CD4-positive, alpha-beta T cell treated with Interferon alpha-2 for 1 hour (primary cell): ENCODE data around the gene CACNA1H.
"Not testable (repeated sequence)": the region's sequence is repeated elsewhere in the genome, so short reads cannot be mapped to it uniquely, and the experiment has no call there.

ENCODE experiments used
- DNase-seq, 2 donors: peaks; one replicate each; pipeline ENCODE4 v3.0.0-alpha.2; 2020 to 2022

CACNA1H gene

GRCh38 chr16:1230471-1231212 is 77.7 kb downstream of the CACNA1H start:
- not testable (repeated sequence) for DNase-seq

GRCh38 chr16:1231301-1231700 is 78.4 kb downstream of the CACNA1H start:
- DNase-seq: not testable (repeated sequence)

DNA sequence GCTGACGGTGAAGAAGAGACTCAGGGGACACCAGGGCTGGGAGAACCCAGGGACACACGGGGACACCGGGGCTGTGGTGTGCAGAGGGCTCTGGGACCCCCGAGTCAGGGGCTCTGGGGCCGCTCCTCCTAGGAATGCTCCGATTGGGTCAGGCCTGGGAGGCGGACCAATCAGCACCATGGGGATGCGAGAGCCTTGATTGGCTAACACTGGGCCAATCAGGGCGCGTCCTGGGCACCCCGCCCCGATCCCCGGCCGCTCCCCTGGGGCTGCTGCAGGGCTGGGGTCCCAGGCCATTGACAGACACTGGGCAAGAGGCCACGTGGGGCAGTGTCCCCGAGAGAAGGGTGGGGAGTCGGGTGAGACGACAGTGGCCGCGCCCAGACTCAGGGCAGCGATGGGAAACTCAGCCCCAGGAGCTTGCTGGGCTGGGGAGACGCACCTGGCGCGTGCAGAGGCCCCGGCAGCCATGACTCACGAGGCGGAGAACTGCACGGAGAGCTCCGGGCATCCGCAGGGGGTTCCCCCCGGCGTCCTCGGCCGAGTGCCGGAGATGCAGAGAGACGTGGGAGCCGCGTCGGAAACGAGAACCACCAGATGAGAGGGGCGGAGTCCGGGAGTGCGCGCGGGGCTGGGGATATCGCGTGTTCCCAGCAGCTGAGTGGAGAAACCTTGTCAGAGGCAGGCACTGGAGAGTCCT is 79.3 kb downstream of the CACNA1H start:
- DNase-seq: not testable (repeated sequence)

GRCh38 chr16:1236659-1237058 is 83.8 kb downstream of the CACNA1H start:
- DNase-seq: not testable (repeated sequence)

GRCh38 chr16:1237990-1238389 is 85.1 kb downstream of the CACNA1H start:
- DNase-seq: no peak

- DNase-seq: not testable (repeated sequence)
Measured at GRCh38 chr16:1238909-1239308, 86.0 kb downstream of the CACNA1H start.

- not testable (repeated sequence) for DNase-seq
Measured at GRCh38 chr16:1239575-1239974, 86.7 kb downstream of the CACNA1H start.

DNA sequence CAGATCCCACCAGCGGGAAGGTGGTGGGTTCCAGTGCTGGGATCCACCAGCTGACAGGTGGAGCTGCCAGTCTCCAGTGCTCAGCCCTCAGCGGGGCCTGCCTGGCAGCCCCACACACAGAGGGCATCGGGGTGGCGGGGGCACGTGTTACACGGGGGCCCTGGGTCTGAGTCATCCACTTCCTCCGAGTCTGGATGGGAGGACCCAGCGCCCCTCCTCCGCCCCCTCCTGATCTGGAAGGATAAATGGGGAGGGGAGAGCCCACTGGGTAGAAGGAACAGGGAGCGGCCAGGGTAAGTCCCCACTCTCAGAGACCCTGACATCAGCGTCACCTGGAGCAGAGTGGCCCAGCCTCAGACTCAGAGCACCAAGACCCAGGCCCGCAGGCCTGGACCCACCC is 87.5 kb downstream of the CACNA1H start, which contains the start of gene TPSAB1:
Gene TPSAB1, plus strand, starts transcription at position 270 of the 400 bp plus-strand sequence. CDS start 234 bp downstream, outside the sequence.
- DNase-seq: not testable (repeated sequence)

GRCh38 chr16:1241081-1241480 is 88.2 kb downstream of the CACNA1H start:
- DNase-seq: not testable (repeated sequence)

GRCh38 chr16:1243363-1243762 is 90.5 kb downstream of the CACNA1H start:
- not testable (repeated sequence) for DNase-seq

- DNase-seq: not testable (repeated sequence)
Measured at GRCh38 chr16:1243907-1244850, 91.3 kb downstream of the CACNA1H start.

GRCh38 chr16:1244881-1245280 is 92.0 kb downstream of the CACNA1H start:
- DNase-seq: peak; percentile 16 to 25

DNA sequence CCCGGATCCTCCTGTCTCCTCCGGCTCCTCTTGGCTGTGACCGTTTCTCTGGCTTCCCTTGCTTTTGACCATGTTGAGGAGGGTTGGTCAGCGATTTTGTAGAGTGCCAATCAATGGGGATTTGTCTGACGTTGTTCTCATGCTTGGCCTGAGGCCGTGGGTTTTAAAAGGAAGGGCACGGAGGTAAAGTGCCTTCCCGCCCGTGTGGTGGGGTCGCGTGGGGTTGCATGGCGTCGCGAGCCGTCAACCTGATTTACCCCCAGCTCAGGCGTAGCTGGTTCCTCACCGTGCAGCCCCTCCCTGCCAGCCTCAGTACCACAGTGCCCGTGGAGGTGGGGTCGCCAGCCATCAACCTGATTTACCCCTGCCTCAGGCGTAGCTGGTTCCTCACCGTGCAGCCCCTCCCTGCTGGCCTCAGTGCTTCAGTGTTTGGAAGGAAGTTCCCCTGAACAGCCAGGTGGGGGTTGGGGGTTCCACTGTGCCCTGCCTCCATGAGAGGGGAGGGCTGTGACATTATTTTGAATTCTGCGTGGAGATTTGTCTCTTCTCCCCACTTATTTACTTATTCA is 92.6 kb downstream of the CACNA1H start:
- DNase-seq: no peak

- DNase-seq: not testable (repeated sequence)
Measured at GRCh38 chr16:1247903-1248537, 95.1 kb downstream of the CACNA1H start.

DNA sequence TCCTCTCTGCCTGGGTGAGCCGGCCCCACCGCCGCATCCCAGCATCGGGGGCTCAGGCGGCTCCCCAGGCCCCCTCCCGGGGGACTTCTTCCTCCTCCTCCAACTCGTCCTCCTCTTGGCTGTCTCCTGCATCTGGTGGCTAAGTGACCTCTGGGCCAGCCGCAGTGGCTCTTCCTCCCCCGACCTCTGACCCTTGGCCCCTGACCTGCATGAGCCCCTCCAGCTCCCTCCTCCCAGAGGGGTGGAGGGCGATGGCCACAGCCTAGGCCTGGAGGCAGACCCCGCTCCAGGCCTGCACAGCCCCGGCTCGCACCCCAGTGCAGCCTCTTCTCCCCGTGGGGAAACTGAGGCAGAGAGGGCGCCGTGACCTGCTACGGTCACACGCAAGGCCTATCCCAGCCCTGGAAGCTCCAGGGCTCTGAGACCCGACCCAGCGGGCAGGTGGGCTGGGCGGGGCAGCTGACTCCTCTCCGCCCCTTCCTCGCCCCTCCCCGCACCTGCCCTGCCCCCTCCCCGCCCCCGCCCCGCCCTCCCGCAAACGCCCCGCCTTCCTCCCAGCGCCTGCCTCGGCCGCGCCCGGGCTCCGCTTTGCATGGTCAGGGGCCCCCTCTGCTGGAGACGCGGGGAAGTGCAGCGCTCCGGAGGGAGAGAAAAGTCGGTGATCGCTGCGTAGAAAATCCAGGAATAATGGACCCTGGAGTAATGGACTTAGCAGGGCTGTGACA is 96.3 kb downstream of the CACNA1H start:
- not testable (repeated sequence) for DNase-seq

- not testable (repeated sequence) for DNase-seq
Measured at GRCh38 chr16:1253701-1254364, 100.9 kb downstream of the CACNA1H start.

GRCh38 chr16:1254821-1255220 is 101.9 kb downstream of the CACNA1H start:
- not testable (repeated sequence) for DNase-seq

- not testable (repeated sequence) for DNase-seq
Measured at GRCh38 chr16:1255276-1256122, 102.6 kb downstream of the CACNA1H start, which contains the start of gene TPSD1. TSS of gene TPSD1 (plus strand) at chr16:1256069. CDS start at chr16:1256281, 212 bp downstream.

DNA sequence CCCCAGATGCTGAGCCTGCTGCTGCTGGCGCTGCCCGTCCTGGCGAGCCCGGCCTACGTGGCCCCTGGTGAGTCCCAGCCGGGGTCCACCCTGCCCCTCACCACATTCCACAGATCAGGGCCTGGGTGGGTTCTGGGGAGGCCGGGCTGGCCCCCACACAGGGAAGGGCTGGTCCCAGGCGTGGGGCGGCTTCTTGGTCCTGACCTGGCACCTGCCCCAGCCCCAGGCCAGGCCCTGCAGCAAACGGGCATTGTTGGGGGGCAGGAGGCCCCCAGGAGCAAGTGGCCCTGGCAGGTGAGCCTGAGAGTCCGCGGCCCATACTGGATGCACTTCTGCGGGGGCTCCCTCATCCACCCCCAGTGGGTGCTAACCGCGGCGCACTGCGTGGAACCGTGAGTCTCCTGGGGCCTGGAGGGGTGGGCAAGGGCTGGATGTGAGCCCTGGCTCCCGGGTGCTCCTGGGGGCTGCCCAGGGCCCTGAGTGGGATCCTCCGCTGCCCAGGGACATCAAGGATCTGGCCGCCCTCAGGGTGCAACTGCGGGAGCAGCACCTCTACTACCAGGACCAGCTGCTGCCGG is 103.5 kb downstream of the CACNA1H start:
- not testable (repeated sequence) for DNase-seq
